Neural progenitor cell (in vitro differentiated cells): ENCODE measurements around the gene RAPGEF6.

Experiments used
- CTCF ChIP-seq: fragments of 200-600 bp; sonication (generic); IDR thresholded peaks from 2 replicates; pipeline ENCODE4 v1.5.1; 2017; ENCODE audit warnings: antibody characterized with exemption, mild to moderate bottlenecking
- EZH2 ChIP-seq: fragments of 200-600 bp; sonication (generic); IDR thresholded peaks from 2 replicates; pipeline ENCODE4 v1.6.1; 2017; ENCODE audit warnings: antibody characterized with exemption, mild to moderate bottlenecking, moderate library complexity
- EZH2phosphoT487 ChIP-seq: fragments of 200-600 bp; sonication (generic); IDR thresholded peaks from 2 replicates; pipeline ENCODE4 v1.6.1; 2017; ENCODE audit warnings: antibody characterized with exemption

- TF ChIP-seq CTCF (no peak), EZH2 (no peak), EZH2phosphoT487 (no peak)
Measured at GRCh38 chr5:131386779-131387178, 248.2 kb downstream of the RAPGEF6 start.
